Endothelial cell of umbilical vein (primary cell): ENCODE results near the gene SLC6A9. TPM values are rescaled to one million over a fixed set of nuclear protein-coding genes. Genes with fewer than 3 reads are reported as not detected.

Experiments used
- BruUV-seq: library from RNA; stranded (reverse); fragments of 400-500 nt; replicated peaks from 2 replicates; lab custom pipeline; 2021; lab: Mats Ljungman, UMichigan
- CTCF ChIA-PET: fragments of 300-600, 350-600 bp; sonication (Branson Sonifier 250); formaldehyde crosslinking; loops from one replicate; lab custom pipeline; 2021; ENCODE audit warnings: antibody characterized with exemption, inconsistent platforms; lab: Charles Lee
- POLR2A ChIA-PET: fragments of 300-600, 350-600 bp; sonication (Branson Sonifier 250); formaldehyde crosslinking; loops from one replicate; lab custom pipeline; 2021; ENCODE audit warnings: antibody characterized with exemption, inconsistent platforms; lab: Charles Lee
- DNase-seq: peaks from one replicate; pipeline ENCODE4 v3.0.0-alpha.2; 2011; ENCODE audit warnings: low read depth, low spot score
- FAIRE-seq: peaks from 2 replicates; lab custom pipeline; 2011; peaks lifted over from hg19 to GRCh38; lab: Jason Lieb, UNC
- H2AFZ ChIP-seq: 2 replicates; pipeline ENCODE4 v1.6.0; 2012; ENCODE audit warnings: low read depth, low read length, control low read depth, inconsistent platforms
- H3K27ac ChIP-seq: 2 replicates; pipeline ENCODE4 v1.5.1; 2011; ENCODE audit warnings: low read depth, mild to moderate bottlenecking, control low read depth, low read length, moderate library complexity; ENCODE audit not compliant: insufficient read depth
- H3K27me3 ChIP-seq, 2 experiments: 2 replicates each; pipeline versions ENCODE4 v1.6.0 to v1.6.1; 2011; ENCODE audit warnings: low read length in 2 of 2, mixed read lengths in 1 of 2; ENCODE audit not compliant: control insufficient read depth in 2 of 2, insufficient read depth in 2 of 2
- H3K36me3 ChIP-seq, 2 experiments: 2 replicates in 1 of 2; 3 replicates in 1 of 2; pipeline ENCODE4 v1.5.1; 2011; ENCODE audit warnings: low read length in 2 of 2, mild to moderate bottlenecking in 1 of 2, moderate library complexity in 1 of 2; ENCODE audit not compliant: control insufficient read depth in 2 of 2, insufficient read depth in 2 of 2; ENCODE audit errors: extremely low read depth in 1 of 2
- H3K4me1 ChIP-seq: 3 replicates; pipeline ENCODE4 v1.5.1; 2011; ENCODE audit warnings: mild to moderate bottlenecking, low read length; ENCODE audit not compliant: control insufficient read depth, insufficient read depth; ENCODE audit errors: extremely low read depth
- H3K4me2 ChIP-seq: 2 replicates; pipeline ENCODE4 v1.6.1; 2011; ENCODE audit warnings: low read length, control low read depth, mixed read lengths; ENCODE audit not compliant: insufficient read depth
- H3K4me3 ChIP-seq, 3 experiments: fragments of 200-600 bp in 1 of 3; sonication (generic), shearing (Covaris generic) in 1 of 3; replicated peaks in 1 of 3; 2 replicates each; pipeline ENCODE4 v1.5.1; 2011 to 2016; ENCODE audit warnings: control low read depth in 3 of 3, low read length in 3 of 3, mild to moderate bottlenecking in 2 of 3, inconsistent platforms in 1 of 3, low read depth in 1 of 3, moderate library complexity in 1 of 3; ENCODE audit not compliant: insufficient read depth in 1 of 3
- H3K79me2 ChIP-seq: 2 replicates; pipeline ENCODE4 v1.6.0; 2012; ENCODE audit warnings: low read length, inconsistent platforms; ENCODE audit not compliant: control insufficient read depth, insufficient read depth
- H3K9ac ChIP-seq: replicated peaks from 2 replicates; pipeline ENCODE3; 2011; ENCODE audit warnings: low read length, control low read depth; ENCODE audit not compliant: insufficient read depth; ENCODE audit errors: extremely low read depth
- H3K9me1 ChIP-seq: replicated peaks from 3 replicates; pipeline ENCODE4 v1.6.0; 2011; ENCODE audit warnings: mild to moderate bottlenecking, low read length; ENCODE audit not compliant: control insufficient read depth, insufficient read depth; ENCODE audit errors: extremely low read depth
- H3K9me3 ChIP-seq: replicated peaks from 2 replicates; pipeline ENCODE4 v1.5.1; 2012; ENCODE audit warnings: low read length, inconsistent platforms; ENCODE audit not compliant: control insufficient read depth, insufficient read depth
- H4K20me1 ChIP-seq: replicated peaks from 2 replicates; pipeline ENCODE3; 2011; ENCODE audit warnings: mild to moderate bottlenecking, low read length; ENCODE audit not compliant: control insufficient read depth, insufficient read depth; ENCODE audit errors: extremely low read depth
- CTCF ChIP-seq, 2 donors: IDR thresholded peaks; 1 replicate in 1 of 2; 2 replicates in 1 of 2; pipeline ENCODE4 v1.5.1; 2011; ENCODE audit warnings: low read length in 2 of 2, mild to moderate bottlenecking in 2 of 2, moderate library complexity in 2 of 2, control low read depth in 1 of 2, inconsistent platforms in 1 of 2, low read depth in 1 of 2; ENCODE audit not compliant: insufficient read depth in 1 of 2; ENCODE audit errors: extremely low read depth in 1 of 2
- EZH2 ChIP-seq: IDR thresholded peaks from 2 replicates; pipeline ENCODE4 v1.6.1; 2012; ENCODE audit warnings: borderline replicate concordance, low read depth, mild to moderate bottlenecking, moderate library complexity, low read length, inconsistent platforms; ENCODE audit not compliant: severe bottlenecking
- GATA2 ChIP-seq: IDR thresholded peaks from 2 replicates; pipeline ENCODE4 v1.7.0; 2011; ENCODE audit warnings: low read depth, mild to moderate bottlenecking, moderate library complexity, mixed read lengths, low read length; ENCODE audit not compliant: insufficient read length, insufficient read depth
- JUN ChIP-seq: IDR thresholded peaks from 2 replicates; pipeline ENCODE4 v1.6.1; 2011; ENCODE audit warnings: borderline replicate concordance, low read depth; ENCODE audit not compliant: insufficient read length, insufficient read depth
- MAX ChIP-seq: IDR thresholded peaks from 2 replicates; pipeline ENCODE4 v1.6.1; 2011; ENCODE audit not compliant: insufficient read depth, insufficient read length
- MYC ChIP-seq: IDR thresholded peaks from one replicate; pipeline ENCODE4 v1.6.1; 2011; ENCODE audit warnings: mild to moderate bottlenecking, low read depth, low read length
- POLR2AphosphoS5 ChIP-seq: IDR thresholded peaks from 2 replicates; pipeline ENCODE4 v1.6.1; 2012; ENCODE audit warnings: low read depth, mild to moderate bottlenecking, control low read depth, low read length, moderate library complexity; ENCODE audit not compliant: insufficient read depth
- dilution Hi-C: fragments of 300-500 bp; cut with MboI; formaldehyde crosslinking; loops from one replicate; pipeline ENCODE4 v1.15.0; 2019; ENCODE audit warnings: low sequenced_read_pairs; ENCODE audit not compliant: extremely low pct_ligation_motif_present
- intact Hi-C: fragments of 100-400 bp; cut with micrococcal nuclease; formaldehyde crosslinking; loops from one replicate; pipeline ENCODE4 v1.10.0; 2022
- polyA plus RNA-seq, 4 experiments: library from polyadenylated mRNA; depleted of rRNA in 3 of 4; stranded (reverse) in 3 of 4; unstranded in 1 of 4; fragments of >200 nt; gene quantifications; 2 replicates each; pipeline versions ENCODE4 v1.2.1 to v1.2.3, GENCODE V29; 2011 to 2012; ENCODE audit warnings: missing spikeins in 1 of 4
- total RNA-seq: library from RNA; stranded (reverse); gene quantifications from 2 replicates; pipeline ENCODE4 v1.2.3, GENCODE V29; 2021

SLC6A9 gene
- total and polyA plus RNA-seq, 2 donors (not counting 3 experiments of a cell fraction or from before 2014, with no cell fraction given), result 0.80 to 1.5 TPM

- Histone ChIP-seq H2AFZ (no peak overlapping the region), H3K9ac (no peak overlapping the region), H3K36me3 (peaks cover 0 to 10% of the 10 kb centered on the region in 2 experiments), H3K27ac (no peak overlapping the region), H3K4me2 (no peak overlapping the region), H3K9me3 (no peaks in the 10 kb centered on the region), H3K27me3 (no peaks in the 10 kb centered on the region), H3K79me2 (peaks cover 47% of the 10 kb centered on the region), H3K9me1 (no peaks in the 10 kb centered on the region), H3K4me1 (peaks cover 31% of the 10 kb centered on the region), H3K4me3 (no peak overlapping the region), H4K20me1 (no peaks in the 10 kb centered on the region)
- FAIRE-seq (no peak), DNase-seq (no peak)
- BruUV-seq, result no TSS peak
- ChIA-PET POLR2A (no interaction called here), CTCF (interaction anchor here (1.0 to 1.6 kb wide), 2 partner anchors 12 to 214 kb away, joined by 3 to 10 read pairs; no protein-coding TSS in a partner anchor)
- intact Hi-C loops (no loop called here), dilution Hi-C loops (no loop called here)
- no peak for TF ChIP-seq JUN
- TF ChIP-seq MYC, result no peak
- TF ChIP-seq POLR2AphosphoS5, result no peak
- TF ChIP-seq MAX, result no peak
- TF ChIP-seq GATA2, result no peak
- no peak for TF ChIP-seq CTCF (IDR thresholded peaks at IDR 0.05; ENCODE audit: extremely low read depth in 1 of 2, insufficient read depth in 1 of 2, low read depth in 1 of 2, low read length in 2 of 2)
- no peak for TF ChIP-seq EZH2
Measured at GRCh38 chr1:43977376-43978263, 53.6 kb downstream of the SLC6A9 start.
